PC-9 (cell line): Measurements from ENCODE around the gene ZBED4. TPM values are rescaled to one million over a fixed set of nuclear protein-coding genes. Genes with fewer than 3 reads are reported as not detected.

Experiments used
- BruUV-seq: library from RNA; stranded (reverse); fragments of 400-500 nt; replicated peaks from 2 replicates; lab custom pipeline; 2021; lab: Mats Ljungman, UMichigan
- CTCF ChIA-PET: fragments of 300-600 bp; sonication (Branson Sonifier 250); formaldehyde crosslinking; loops from one replicate; lab custom pipeline; 2022; ENCODE audit warnings: antibody characterized with exemption; lab: Charles Lee
- POLR2A ChIA-PET: fragments of 300-600 bp; sonication (Branson Sonifier 250); formaldehyde crosslinking; loops from one replicate; lab custom pipeline; 2022; ENCODE audit warnings: antibody characterized with exemption; ENCODE audit not compliant: unreplicated experiment; lab: Charles Lee
- DNase-seq, 2 experiments: peaks; one replicate each; pipeline versions ENCODE4 v3.0.0 to v3.0.0-alpha.2; 2015 to 2022; ENCODE audit warnings: mixed read lengths in 1 of 2
- H2AFZ ChIP-seq: fragments of 200-600 bp; sonication (generic); 2 replicates; pipeline ENCODE4 v1.8.1; 2017; ENCODE audit warnings: antibody characterized with exemption
- H3F3A ChIP-seq: fragments of 200-600 bp; sonication (generic); 2 replicates; pipeline ENCODE4 v1.8.1; 2017; ENCODE audit warnings: antibody characterized with exemption, mild to moderate bottlenecking, low read depth; ENCODE audit not compliant: insufficient read depth
- H3K27ac ChIP-seq: fragments of 200-600 bp; sonication (generic); 2 replicates; pipeline ENCODE4 v1.6.1; 2016; ENCODE audit warnings: mixed run types
- H3K27me3 ChIP-seq: fragments of 200-600 bp; sonication (generic); 2 replicates; pipeline ENCODE4 v1.6.1; 2016; ENCODE audit warnings: low read depth, mixed run types; ENCODE audit not compliant: insufficient read depth
- H3K36me3 ChIP-seq: fragments of 200-600 bp; sonication (generic); 2 replicates; pipeline ENCODE4 v1.6.1; 2016; ENCODE audit warnings: low read depth, mixed run types
- H3K4me1 ChIP-seq: fragments of 200-600 bp; sonication (generic); replicated peaks from 2 replicates; pipeline ENCODE4 v1.6.1; 2016; ENCODE audit warnings: mixed run types; ENCODE audit not compliant: insufficient read depth
- H3K4me2 ChIP-seq: fragments of 200-600 bp; sonication (generic); 2 replicates; pipeline ENCODE4 v1.6.1; 2017; ENCODE audit warnings: mixed run types
- H3K4me3 ChIP-seq: fragments of 200-600 bp; sonication (generic); 2 replicates; pipeline ENCODE4 v1.6.1; 2016; ENCODE audit warnings: mixed run types
- H3K79me2 ChIP-seq: fragments of 200-600 bp; sonication (generic); 2 replicates; pipeline ENCODE4 v1.6.1; 2017; ENCODE audit warnings: low read depth, mixed run types
- H3K9me2 ChIP-seq: fragments of 200-600 bp; sonication (generic); 2 replicates; pipeline ENCODE4 v1.8.1; 2017; ENCODE audit warnings: mild to moderate bottlenecking; ENCODE audit not compliant: insufficient read depth
- H3K9me3 ChIP-seq: fragments of 200-600 bp; sonication (generic); 2 replicates; pipeline ENCODE4 v1.8.1; 2016; ENCODE audit warnings: low read depth; ENCODE audit not compliant: insufficient read depth
- H4K20me1 ChIP-seq: fragments of 200-600 bp; sonication (generic); 2 replicates; pipeline ENCODE4 v1.8.1; 2017; ENCODE audit not compliant: insufficient read depth
- CTCF ChIP-seq: fragments of 200-600 bp; sonication (generic); conservative IDR thresholded peaks from 2 replicates; pipeline ENCODE4 v1.6.1; 2017; ENCODE audit warnings: mixed run types, antibody characterized with exemption, mild to moderate bottlenecking, moderate library complexity
- EZH2 ChIP-seq: fragments of 200-600 bp; sonication (generic); IDR thresholded peaks from 2 replicates; pipeline ENCODE4 v1.8.0; 2017; ENCODE audit warnings: antibody characterized with exemption, low read depth
- intact Hi-C: fragments of 100-400 bp; cut with micrococcal nuclease; formaldehyde crosslinking; loops from one replicate; pipeline ENCODE4 v1.10.0; 2022; ENCODE audit not compliant: unreplicated experiment
- total RNA-seq: library from RNA; stranded (reverse); gene quantifications from 2 replicates; pipeline ENCODE4 v1.2.3, GENCODE V29; 2021

Gene ZBED4
- total RNA-seq, 1 experiment from 2014 or later: 21.4 TPM

- no peaks in the 10 kb centered on the region for H3K4me1 ChIP-seq
- H3K4me2 ChIP-seq: no peak overlapping the region
- H3K4me3 ChIP-seq: no peak overlapping the region
- peaks cover 98% of the 10 kb centered on the region for H3K79me2 ChIP-seq
- ChIA-PET POLR2A (interaction anchor here (0.6 kb wide), 1 partner anchor 70 kb away, joined by 4 read pairs; no protein-coding TSS in a partner anchor), CTCF (no interaction called here)
- TF ChIP-seq EZH2: no peak
- no peak for TF ChIP-seq CTCF
- BruUV-seq: no TSS peak
- DNase-seq: no peak
- H3K9me3 ChIP-seq: peaks cover 15% of the 10 kb centered on the region
- intact Hi-C loops: no loop called here
- H3K36me3 ChIP-seq: peaks cover 31% of the 10 kb centered on the region
- H3K27me3 ChIP-seq: no peaks in the 10 kb centered on the region
- peaks cover 34% of the 10 kb centered on the region for H4K20me1 ChIP-seq
- no peak overlapping the region for H3K27ac ChIP-seq
- no peak overlapping the region for H2AFZ ChIP-seq
- no peaks in the 10 kb centered on the region; the same call in 1 of the 2 replicates for H3F3A ChIP-seq
- H3K9me2 ChIP-seq: no peaks in the 10 kb centered on the region
Measured at GRCh38 chr22:49863931-49864330, 10.3 kb downstream of the ZBED4 start.

- Histone ChIP-seq H2AFZ (no peak overlapping the region), H3K9me2 (no peaks in the 10 kb centered on the region), H3F3A (no peaks in the 10 kb centered on the region; the same call in 1 of the 2 replicates), H3K4me1 (no peaks in the 10 kb centered on the region), H3K36me3 (peaks cover 40% of the 10 kb centered on the region), H4K20me1 (peaks cover 36% of the 10 kb centered on the region), H3K4me2 (no peak overlapping the region), H3K79me2 (peaks cover 98% of the 10 kb centered on the region), H3K9me3 (peaks cover 25% of the 10 kb centered on the region), H3K4me3 (no peak overlapping the region), H3K27me3 (no peaks in the 10 kb centered on the region), H3K27ac (no peak overlapping the region)
- no peak for TF ChIP-seq EZH2
- no peak for TF ChIP-seq CTCF
- no peak for DNase-seq
- intact Hi-C loops: no loop called here
- no TSS peak for BruUV-seq
- ChIA-PET CTCF (no interaction called here), POLR2A (no interaction called here)
Measured at GRCh38 chr22:49865156-49865555, 11.5 kb downstream of the ZBED4 start.

GRCh38 chr22:49866134-49866533 lies 12.5 kb downstream of the ZBED4 start:
- Histone ChIP-seq H3F3A (no peaks in the 10 kb centered on the region; the same call in 1 of the 2 replicates), H3K4me1 (no peaks in the 10 kb centered on the region), H3K4me2 (no peak overlapping the region), H3K4me3 (no peak overlapping the region), H3K79me2 (peaks cover 98% of the 10 kb centered on the region), H3K27me3 (no peaks in the 10 kb centered on the region), H4K20me1 (peaks cover 32% of the 10 kb centered on the region), H3K36me3 (peaks cover 40% of the 10 kb centered on the region), H2AFZ (no peak overlapping the region), H3K9me3 (peaks cover 25% of the 10 kb centered on the region), H3K27ac (no peak overlapping the region), H3K9me2 (no peaks in the 10 kb centered on the region)
- POLR2A ChIA-PET: no interaction called here
- no peak for DNase-seq
- TF ChIP-seq CTCF (no peak), EZH2 (no peak)
- BruUV-seq: no TSS peak
- intact Hi-C loops: no loop called here
- CTCF ChIA-PET: no interaction called here
